CD4-positive, alpha-beta memory T cell (primary cell): Measurements from ENCODE around the gene PDE1A. TPM values are rescaled to one million over a fixed set of nuclear protein-coding genes. Genes with fewer than 3 reads are reported as not detected.
A peak's percentile ranks its signal among the peaks of the same experiment; 100 is the strongest.

ENCODE experiments used
- CTCF ChIA-PET: fragments of 350-600 bp; sonication (Branson Sonifier 250); formaldehyde crosslinking; loops from one replicate; lab custom pipeline; 2021; ENCODE audit warnings: inconsistent platforms; ENCODE audit not compliant: partially characterized antibody; lab: Charles Lee
- POLR2A ChIA-PET: fragments of 350-600 bp; sonication (Branson Sonifier 250); formaldehyde crosslinking; loops from one replicate; lab custom pipeline; 2021; ENCODE audit not compliant: partially characterized antibody; lab: Charles Lee
- DNase-seq, 5 donors: peaks; one replicate each; pipeline versions ENCODE4 v3.0.0 to v3.0.0-alpha.2; 2020 to 2022; ENCODE audit warnings: mixed read lengths in 1 of 5
- H3K27ac ChIP-seq: one replicate; pipeline ENCODE4 v1.7.0; 2013; ENCODE audit warnings: low read depth, low read length
- H3K27me3 ChIP-seq: 2 replicates; pipeline ENCODE4 v1.7.0; 2013; ENCODE audit warnings: mild to moderate bottlenecking, low read length, moderate library complexity; ENCODE audit not compliant: insufficient read depth
- H3K36me3 ChIP-seq: 2 replicates; pipeline ENCODE4 v1.7.0; 2013; ENCODE audit warnings: mild to moderate bottlenecking, low read length, moderate library complexity; ENCODE audit not compliant: insufficient read depth
- H3K4me1 ChIP-seq: 2 replicates; pipeline ENCODE4 v1.7.0; 2013; ENCODE audit warnings: mild to moderate bottlenecking, low read length, moderate library complexity; ENCODE audit not compliant: insufficient read depth
- H3K4me3 ChIP-seq, 2 donors: one replicate each; pipeline ENCODE4 v1.7.0; 2013; ENCODE audit warnings: low read length in 2 of 2, mild to moderate bottlenecking in 1 of 2
- H3K9me3 ChIP-seq, 2 donors: one replicate each; pipeline ENCODE4 v1.7.0; 2013; ENCODE audit warnings: low read length in 2 of 2, control low read depth in 1 of 2; ENCODE audit not compliant: control insufficient read depth in 1 of 2
- H3K27ac Mint-ChIP-seq, 7 donors: one replicate each; pipeline ENCODE4 v1.8.0; 2020 to 2021; ENCODE audit warnings: mixed read lengths in 7 of 7, mild to moderate bottlenecking in 6 of 7, inconsistent platforms in 3 of 7, moderate library complexity in 3 of 7
- H3K27me3 Mint-ChIP-seq, 2 donors: one replicate each; pipeline ENCODE4 v1.8.0; 2020 to 2021; ENCODE audit warnings: mixed read lengths in 2 of 2
- H3K36me3 Mint-ChIP-seq, 2 donors: one replicate each; pipeline ENCODE4 v1.8.0; 2020 to 2021; ENCODE audit warnings: mixed read lengths in 2 of 2, inconsistent platforms in 1 of 2, mild to moderate bottlenecking in 1 of 2
- H3K4me1 Mint-ChIP-seq, 4 donors: one replicate each; pipeline ENCODE4 v1.8.0; 2020 to 2021; ENCODE audit warnings: mixed read lengths in 4 of 4, mild to moderate bottlenecking in 1 of 4
- H3K4me3 Mint-ChIP-seq, 8 donors: one replicate each; pipeline ENCODE4 v1.8.0; 2020 to 2021; ENCODE audit warnings: mixed read lengths in 8 of 8, mild to moderate bottlenecking in 7 of 8, moderate library complexity in 6 of 8, inconsistent platforms in 3 of 8
- H3K9me3 Mint-ChIP-seq, 8 donors: one replicate each; pipeline ENCODE4 v1.8.0; 2020 to 2021; ENCODE audit warnings: mixed read lengths in 8 of 8, mild to moderate bottlenecking in 5 of 8, inconsistent platforms in 3 of 8, moderate library complexity in 1 of 8
- intact Hi-C: fragments of 100-400 bp; cut with micrococcal nuclease; formaldehyde crosslinking; loops from one replicate; pipeline ENCODE4 v1.15.1; 2023
- polyA plus RNA-seq, 2 donors: library from polyadenylated mRNA; unstranded; fragments of 300-500 nt; fragmentation: Illumina TruSeq; gene quantifications; one replicate each; pipeline ENCODE4 v1.2.3, GENCODE V29; 2021
- total RNA-seq, 2 experiments: library from RNA; stranded (reverse); gene quantifications; one replicate each; pipeline ENCODE4 v1.2.3, GENCODE V29; 2021

PDE1A gene
- total and polyA plus RNA-seq, 4 experiments from 2014 or later, result not detected

- H3K27ac Mint-ChIP-seq, result no peak overlapping the region
- DNase-seq, result no peak
- no peak overlapping the region for H3K4me3 Mint-ChIP-seq
- peaks cover 0 to 2% (median 0%) of the 10 kb centered on the region in 8 donors for H3K9me3 Mint-ChIP-seq
- ChIA-PET POLR2A (no interaction called here), CTCF (no interaction called here)
- Histone ChIP-seq H3K4me1 (no peaks in the 10 kb centered on the region), H3K4me3 (no peak overlapping the region), H3K9me3 (no peaks in the 10 kb centered on the region), H3K27me3 (no peaks in the 10 kb centered on the region), H3K27ac (no peak overlapping the region), H3K36me3 (no peaks in the 10 kb centered on the region)
- H3K4me1 Mint-ChIP-seq, result no peaks in the 10 kb centered on the region
- intact Hi-C loops, result no loop called here
- no peaks in the 10 kb centered on the region for H3K36me3 Mint-ChIP-seq
- H3K27me3 Mint-ChIP-seq, result peaks cover 1 to 4% of the 10 kb centered on the region in 2 donors
These were observed 177.9 kb downstream of the PDE1A start for GRCh38 chr2:182248898-182249297.

GRCh38 chr2:182248362-182248761 is 178.5 kb downstream of the PDE1A start:
- POLR2A ChIA-PET, result no interaction called here
- Histone ChIP-seq H3K4me1 (no peaks in the 10 kb centered on the region), H3K36me3 (no peaks in the 10 kb centered on the region), H3K9me3 (no peaks in the 10 kb centered on the region), H3K27me3 (no peaks in the 10 kb centered on the region), H3K27ac (no peak overlapping the region), H3K4me3 (no peak overlapping the region)
- H3K9me3 Mint-ChIP-seq, result peaks cover 0 to 2% (median 0%) of the 10 kb centered on the region in 8 donors
- intact Hi-C loops, result no loop called here
- CTCF ChIA-PET, result no interaction called here
- no peak for DNase-seq
- no peak overlapping the region for H3K27ac Mint-ChIP-seq
- H3K27me3 Mint-ChIP-seq, result peaks cover 1 to 4% of the 10 kb centered on the region in 2 donors
- no peaks in the 10 kb centered on the region for H3K4me1 Mint-ChIP-seq
- no peak overlapping the region for H3K4me3 Mint-ChIP-seq
- no peaks in the 10 kb centered on the region for H3K36me3 Mint-ChIP-seq

- Mint-ChIP-seq H3K9me3 (peaks cover 0 to 2% (median 0%) of the 10 kb centered on the region in 8 donors), H3K27ac (no peak overlapping the region), H3K36me3 (no peaks in the 10 kb centered on the region), H3K4me3 (no peak overlapping the region), H3K27me3 (peaks cover 1 to 4% of the 10 kb centered on the region in 2 donors), H3K4me1 (no peaks in the 10 kb centered on the region)
- DNase-seq, result no peak
- Histone ChIP-seq H3K9me3 (no peaks in the 10 kb centered on the region), H3K27ac (no peak overlapping the region), H3K4me1 (no peaks in the 10 kb centered on the region), H3K27me3 (no peaks in the 10 kb centered on the region), H3K4me3 (no peak overlapping the region), H3K36me3 (no peaks in the 10 kb centered on the region)
- ChIA-PET POLR2A (no interaction called here), CTCF (no interaction called here)
- intact Hi-C loops, result no loop called here
These were observed 179.0 kb downstream of the PDE1A start for GRCh38 chr2:182247831-182248230.

- CTCF ChIA-PET, result interaction anchor here (1.2 kb wide), 1 partner anchor 10 kb away, joined by 3 read pairs; no protein-coding TSS in a partner anchor
- H3K27ac Mint-ChIP-seq, result no peak overlapping the region
- H3K4me3 ChIP-seq, result no peak overlapping the region
- POLR2A ChIA-PET, result no interaction called here
- H3K9me3 Mint-ChIP-seq, result peaks cover 0 to 2% (median 0%) of the 10 kb centered on the region in 8 donors
- intact Hi-C loops, result no loop called here
- no peak for DNase-seq
- no peaks in the 10 kb centered on the region for H3K9me3 ChIP-seq
- H3K36me3 ChIP-seq, result no peaks in the 10 kb centered on the region
- no peaks in the 10 kb centered on the region for H3K27me3 ChIP-seq
- H3K4me3 Mint-ChIP-seq, result no peak overlapping the region
- H3K4me1 Mint-ChIP-seq, result peaks cover 0 to under 1% (median 0%) of the 10 kb centered on the region in 4 donors
- peaks cover 1 to 4% of the 10 kb centered on the region in 2 donors for H3K27me3 Mint-ChIP-seq
- no peaks in the 10 kb centered on the region for H3K4me1 ChIP-seq
- no peak overlapping the region for H3K27ac ChIP-seq
- no peaks in the 10 kb centered on the region for H3K36me3 Mint-ChIP-seq
These were observed 180.9 kb downstream of the PDE1A start for GRCh38 chr2:182245963-182246362.

GRCh38 chr2:182242609-182243008 is 184.2 kb downstream of the PDE1A start:
- H3K9me3 ChIP-seq, result no peaks in the 10 kb centered on the region
- no peaks in the 10 kb centered on the region for H3K4me1 ChIP-seq
- Mint-ChIP-seq H3K36me3 (no peaks in the 10 kb centered on the region), H3K4me1 (peaks cover 0 to 2% (median 0%) of the 10 kb centered on the region in 4 donors), H3K4me3 (no peak overlapping the region), H3K9me3 (no peaks in the 10 kb centered on the region), H3K27ac (no peak overlapping the region), H3K27me3 (peaks cover 1 to 2% of the 10 kb centered on the region in 2 donors)
- no peak for DNase-seq
- ChIA-PET CTCF (no interaction called here), POLR2A (no interaction called here)
- no peak overlapping the region for H3K4me3 ChIP-seq
- intact Hi-C loops, result no loop called here
- no peak overlapping the region for H3K27ac ChIP-seq
- no peaks in the 10 kb centered on the region for H3K27me3 ChIP-seq
- H3K36me3 ChIP-seq, result no peaks in the 10 kb centered on the region

GRCh38 chr2:182241936-182242335 is 184.9 kb downstream of the PDE1A start:
- peaks cover 2% of the 10 kb centered on the region in 2 donors for H3K27me3 Mint-ChIP-seq
- ChIA-PET POLR2A (no interaction called here), CTCF (no interaction called here)
- no peaks in the 10 kb centered on the region for H3K27me3 ChIP-seq
- H3K9me3 ChIP-seq, result no peaks in the 10 kb centered on the region
- H3K36me3 Mint-ChIP-seq, result no peaks in the 10 kb centered on the region
- no peak overlapping the region for H3K4me3 Mint-ChIP-seq
- no peak overlapping the region for H3K4me3 ChIP-seq
- H3K9me3 Mint-ChIP-seq, result no peaks in the 10 kb centered on the region
- no peaks in the 10 kb centered on the region for H3K36me3 ChIP-seq
- no peaks in the 10 kb centered on the region for H3K4me1 ChIP-seq
- DNase-seq, result no peak
- no peak overlapping the region for H3K27ac Mint-ChIP-seq
- H3K4me1 Mint-ChIP-seq, result peaks cover 0 to 2% (median 0%) of the 10 kb centered on the region in 4 donors
- intact Hi-C loops, result loop anchor here (2.0 kb wide), 2 partner anchors 409 to 739 kb away; no protein-coding TSS in a partner anchor
- no peak overlapping the region for H3K27ac ChIP-seq

- no peaks in the 10 kb centered on the region for H3K9me3 ChIP-seq
- H3K36me3 Mint-ChIP-seq, result no peaks in the 10 kb centered on the region
- no peak overlapping the region for H3K4me3 Mint-ChIP-seq
- no peaks in the 10 kb centered on the region for H3K27me3 ChIP-seq
- no peaks in the 10 kb centered on the region for H3K4me1 ChIP-seq
- CTCF ChIA-PET, result interaction anchor here (1.3 to 1.7 kb wide), 2 partner anchors 408 to 739 kb away, joined by 4 to 8 read pairs; no protein-coding TSS in a partner anchor
- H3K27ac Mint-ChIP-seq, result no peak overlapping the region
- POLR2A ChIA-PET, result no interaction called here
- H3K9me3 Mint-ChIP-seq, result no peaks in the 10 kb centered on the region
- no peaks in the 10 kb centered on the region for H3K36me3 ChIP-seq
- H3K27ac ChIP-seq, result no peak overlapping the region
- H3K4me1 Mint-ChIP-seq, result peaks cover 0 to 2% (median 0%) of the 10 kb centered on the region in 4 donors
- peak in 2 of 5 donors; percentile 1 to 3 for DNase-seq
- H3K4me3 ChIP-seq, result no peak overlapping the region
- intact Hi-C loops, result loop anchor here (2.0 kb wide), 2 partner anchors 410 to 740 kb away; no protein-coding TSS in a partner anchor
- peaks cover 1 to 2% of the 10 kb centered on the region in 2 donors for H3K27me3 Mint-ChIP-seq
These were observed 185.9 kb downstream of the PDE1A start for GRCh38 chr2:182240862-182241371.
